DMS114 treated with DMSO at 0.1 percent for 48 hours (cell line): Measurements from ENCODE around the gene TTF2.
A peak's percentile ranks its signal among the peaks of the same experiment; 100 is the strongest.

Experiments
- DNase-seq: peaks from one replicate; lab custom pipeline; 2025; ENCODE audit not compliant: unreplicated experiment; lab: John Stamatoyannopoulos, UW

The TTF2 gene

GRCh38 chr1:117045644-117046043 lies 14.5 kb upstream of the TTF2 start:
- DNase-seq: no peak

GRCh38 chr1:117046781-117047180 lies 13.3 kb upstream of the TTF2 start:
- DNase-seq: no peak

DNA sequence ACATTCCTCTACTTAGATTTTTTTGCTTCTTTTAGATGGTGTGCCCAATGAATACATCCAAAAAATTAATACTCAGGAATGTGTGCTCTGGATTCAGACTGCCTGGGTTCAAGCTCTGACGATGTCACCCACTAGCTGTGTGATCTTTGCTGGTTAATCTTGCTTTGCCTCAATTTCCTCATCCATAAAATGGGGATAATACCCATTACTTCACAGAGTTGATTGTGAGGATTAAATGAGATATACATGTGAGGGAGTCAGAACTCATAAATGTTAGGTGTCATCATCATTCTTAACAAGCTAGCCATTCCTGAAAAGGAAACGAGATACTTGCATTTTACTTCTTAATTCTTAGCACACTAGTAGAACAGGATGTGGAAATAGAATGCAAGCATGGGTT lies 12.9 kb upstream of the TTF2 start:
- DNase-seq: no peak

- no peak for DNase-seq
Observed at GRCh38 chr1:117049857-117050256, 10.3 kb upstream of the TTF2 start.

DNA sequence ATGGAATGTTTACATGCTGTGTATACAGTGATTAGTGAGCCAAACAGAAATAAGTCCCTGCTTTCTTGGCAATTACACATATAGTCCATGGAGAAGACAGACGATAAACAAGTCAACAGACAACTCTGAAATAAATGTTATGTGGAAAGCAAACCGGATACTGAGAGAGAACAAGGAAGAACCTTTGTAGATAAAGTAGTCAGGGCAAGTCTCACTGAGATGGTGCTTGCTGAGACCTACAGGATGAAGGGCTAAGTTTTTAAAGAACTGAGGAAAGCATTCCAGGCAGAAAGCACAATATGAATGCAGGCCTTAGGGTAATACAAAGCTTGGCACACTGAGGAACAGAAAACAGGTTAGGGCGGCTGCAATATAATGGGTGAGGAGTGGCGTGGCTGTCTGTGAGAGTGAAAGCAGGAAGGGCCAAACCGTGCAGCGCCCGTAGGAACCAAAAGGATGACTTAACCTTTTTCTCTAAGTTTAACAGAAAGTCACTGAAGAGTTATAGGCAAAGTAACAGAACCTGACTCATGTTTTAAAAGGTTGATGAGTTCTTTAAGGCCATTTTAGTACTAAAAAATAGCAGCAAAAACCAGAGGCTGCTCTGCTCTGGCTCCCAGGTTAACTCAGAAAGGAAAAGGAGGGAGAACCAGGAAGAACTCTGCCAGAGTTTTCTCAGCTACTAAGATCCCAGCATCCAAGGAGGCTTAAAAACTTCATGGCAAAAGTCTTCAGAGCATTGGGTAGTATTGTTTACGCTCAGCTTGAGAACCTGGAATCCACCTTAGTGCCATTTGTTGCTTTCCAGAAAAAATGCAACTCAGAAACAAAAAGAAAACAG lies 8.7 kb upstream of the TTF2 start:
- no peak for DNase-seq

GRCh38 chr1:117054068-117054467 lies 6.1 kb upstream of the TTF2 start:
- DNase-seq: no peak

DNA sequence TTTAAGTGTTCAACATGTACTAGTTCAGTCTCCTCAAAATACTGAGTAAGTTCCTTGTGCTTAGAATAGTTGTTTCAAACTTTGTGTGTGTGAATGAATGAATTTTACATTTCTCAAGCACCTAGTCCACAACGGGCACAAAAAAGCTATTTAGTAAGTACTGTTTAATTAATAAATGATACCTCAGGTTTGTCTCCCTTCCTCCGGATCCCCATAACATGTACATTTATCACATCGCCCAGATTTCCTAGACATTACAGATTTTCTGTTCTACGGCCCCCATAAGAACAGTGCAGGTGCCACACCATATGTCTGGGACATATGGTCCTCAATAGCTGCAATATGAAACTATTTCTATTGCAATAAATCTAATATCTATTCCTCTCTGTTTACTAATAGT lies 1.3 kb upstream of the TTF2 start:
- no peak for DNase-seq

DNA sequence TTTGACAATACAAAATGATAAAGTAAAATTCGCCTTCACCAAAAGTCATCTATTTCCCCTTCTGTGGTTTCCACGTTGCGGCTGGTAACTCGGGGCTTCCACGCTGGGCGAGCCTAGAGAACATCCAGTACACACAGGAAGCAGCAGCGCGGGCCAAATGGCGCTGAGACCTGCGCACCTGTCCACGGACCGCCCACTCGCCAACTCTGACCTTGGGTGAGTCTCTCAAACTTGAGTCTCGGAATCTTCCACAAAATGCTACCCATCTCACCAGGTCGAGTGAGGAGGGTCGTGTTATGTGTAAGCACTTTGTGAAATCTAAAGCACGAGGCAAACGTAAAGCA lies 820 bp upstream of the TTF2 start:
- DNase-seq: no peak

GRCh38 chr1:117060441-117061317 lies 553 bp downstream of the TTF2 start:
- DNase-seq: peak; percentile 35

- DNase-seq: no peak
Observed at GRCh38 chr1:117061986-117062415, 1.9 kb downstream of the TTF2 start.

- DNase-seq: no peak
Observed at GRCh38 chr1:117066367-117066766, 6.2 kb downstream of the TTF2 start.

DNA sequence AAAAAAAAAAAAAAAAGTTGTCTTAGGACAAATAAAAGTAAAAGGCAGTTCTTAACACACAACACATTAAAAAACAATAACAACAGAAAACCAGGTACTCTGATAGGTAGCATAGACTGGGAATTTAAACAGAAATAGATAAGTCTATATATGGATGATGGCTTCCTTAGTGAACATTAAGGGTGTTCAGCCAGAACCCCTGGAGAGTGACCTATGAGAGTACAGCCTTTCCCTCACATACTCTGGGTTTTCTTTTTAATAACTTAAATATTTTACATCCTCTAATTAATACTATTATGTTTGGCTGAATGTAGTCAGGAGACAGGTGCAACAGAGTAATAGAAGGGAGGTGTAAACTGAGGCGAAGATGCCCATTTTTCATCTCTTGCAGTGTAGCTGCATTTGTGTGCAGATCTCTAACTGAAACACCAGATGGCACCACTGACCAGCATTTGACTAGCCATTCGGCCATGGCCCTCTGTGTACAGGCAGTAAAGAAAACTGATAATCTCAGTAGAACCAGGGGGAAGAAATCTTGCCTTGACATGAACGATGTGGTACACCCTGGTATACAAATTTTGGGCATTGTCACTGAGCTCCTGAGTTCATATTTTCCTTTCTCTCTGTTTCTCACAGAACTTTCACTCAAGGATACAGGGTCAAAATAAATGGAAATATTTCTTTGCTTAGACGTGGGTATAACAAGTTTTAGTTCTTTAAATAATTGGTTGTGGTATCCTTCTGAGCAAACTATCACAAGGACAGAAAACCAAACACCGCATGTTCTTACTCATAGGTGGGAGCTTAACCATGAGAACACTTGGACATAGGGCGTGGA lies 7.6 kb downstream of the TTF2 start:
- peak; percentile 45 for DNase-seq

- DNase-seq: no peak
Observed at GRCh38 chr1:117068580-117068979, 8.5 kb downstream of the TTF2 start.

GRCh38 chr1:117069220-117069844 lies 9.2 kb downstream of the TTF2 start:
- DNase-seq: no peak

- no peak for DNase-seq
Observed at GRCh38 chr1:117070124-117070523, 10.0 kb downstream of the TTF2 start.

DNA sequence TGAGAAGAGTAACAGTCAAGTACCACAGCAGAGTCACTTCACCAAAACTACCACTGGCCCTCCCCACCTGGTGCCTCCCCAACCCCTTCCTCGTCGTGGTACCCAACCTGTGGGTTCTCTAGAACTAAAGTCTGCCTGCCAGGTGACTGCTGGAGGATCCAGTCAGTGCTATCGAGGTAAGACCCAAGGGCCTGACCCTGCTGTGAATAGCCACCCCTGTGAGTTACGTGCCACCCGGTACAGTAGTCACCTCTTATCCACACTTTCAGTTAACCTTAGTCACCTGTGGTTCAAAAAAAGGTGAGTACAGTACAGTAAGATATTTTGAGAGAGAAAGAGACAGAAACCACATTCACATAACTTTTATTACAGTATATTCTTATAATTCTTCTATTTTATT lies 16.5 kb downstream of the TTF2 start:
- DNase-seq: no peak

GRCh38 chr1:117077267-117077666 lies 17.1 kb downstream of the TTF2 start:
- DNase-seq: no peak

- DNase-seq: no peak
Observed at GRCh38 chr1:117079737-117080136, 19.6 kb downstream of the TTF2 start.

DNA sequence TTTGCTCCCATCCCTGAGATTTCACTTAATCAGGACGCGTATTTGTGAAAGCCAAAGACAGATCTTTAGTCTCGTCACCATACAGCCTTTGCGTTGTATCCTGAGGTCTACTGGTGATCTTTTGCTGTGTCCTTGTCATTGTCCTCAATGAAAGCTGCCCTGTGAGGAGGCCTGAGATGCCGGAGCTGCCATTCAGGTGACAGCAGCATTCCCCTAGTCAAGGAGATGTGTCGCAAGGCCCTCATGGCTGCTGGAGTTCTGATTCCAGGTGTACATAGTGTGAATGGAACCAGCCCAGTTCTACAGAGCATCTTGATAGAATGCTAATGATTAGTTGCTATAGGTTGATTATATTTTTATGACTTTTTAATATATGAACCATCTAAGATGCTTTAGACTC lies 24.1 kb downstream of the TTF2 start:
- no peak for DNase-seq

- DNase-seq: no peak
Observed at GRCh38 chr1:117087686-117088085, 27.6 kb downstream of the TTF2 start.

GRCh38 chr1:117089996-117090395 lies 29.9 kb downstream of the TTF2 start:
- no peak for DNase-seq
